ENCODE measurements around the gene SCN9A.

DNA sequence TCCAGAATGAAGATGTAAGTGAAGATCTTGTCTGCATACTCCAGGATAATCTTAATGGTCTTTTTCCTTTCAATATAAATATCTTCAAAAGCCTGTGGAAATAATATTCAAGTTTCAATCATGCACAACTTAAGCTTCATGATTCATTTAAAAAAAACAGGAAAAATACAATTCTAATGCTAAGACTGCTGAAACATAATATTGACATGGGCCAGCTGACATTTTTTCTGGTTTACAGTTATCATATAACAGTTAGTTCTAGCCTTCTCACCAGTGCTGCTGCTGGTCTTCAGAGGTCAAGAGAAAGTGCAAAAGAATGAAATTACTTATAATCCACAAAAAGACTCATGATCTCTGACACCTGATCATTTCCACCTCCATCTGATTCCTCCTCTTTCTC is 137.6 kb downstream of the SCN9A start:
- TF ChIP-seq, protein P1, sequence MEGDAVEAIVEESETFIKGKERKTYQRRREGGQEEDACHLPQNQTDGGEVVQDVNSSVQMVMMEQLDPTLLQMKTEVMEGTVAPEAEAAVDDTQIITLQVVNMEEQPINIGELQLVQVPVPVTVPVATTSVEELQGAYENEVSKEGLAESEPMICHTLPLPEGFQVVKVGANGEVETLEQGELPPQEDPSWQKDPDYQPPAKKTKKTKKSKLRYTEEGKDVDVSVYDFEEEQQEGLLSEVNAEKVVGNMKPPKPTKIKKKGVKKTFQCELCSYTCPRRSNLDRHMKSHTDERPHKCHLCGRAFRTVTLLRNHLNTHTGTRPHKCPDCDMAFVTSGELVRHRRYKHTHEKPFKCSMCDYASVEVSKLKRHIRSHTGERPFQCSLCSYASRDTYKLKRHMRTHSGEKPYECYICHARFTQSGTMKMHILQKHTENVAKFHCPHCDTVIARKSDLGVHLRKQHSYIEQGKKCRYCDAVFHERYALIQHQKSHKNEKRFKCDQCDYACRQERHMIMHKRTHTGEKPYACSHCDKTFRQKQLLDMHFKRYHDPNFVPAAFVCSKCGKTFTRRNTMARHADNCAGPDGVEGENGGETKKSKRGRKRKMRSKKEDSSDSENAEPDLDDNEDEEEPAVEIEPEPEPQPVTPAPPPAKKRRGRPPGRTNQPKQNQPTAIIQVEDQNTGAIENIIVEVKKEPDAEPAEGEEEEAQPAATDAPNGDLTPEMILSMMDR (conservative IDR thresholded peaks at IDR 0.05; ENCODE audit: low read depth, low read length) = no peak
- TF ChIP-seq RCOR1 (IDR thresholded peaks at IDR 0.05; ENCODE audit: insufficient replicate concordance, low read length) = no peak
- TF ChIP-seq FOS (IDR thresholded peaks at IDR 0.05; ENCODE audit: low read depth, low read length) = no peak
- TF ChIP-seq POLR2A (IDR thresholded peaks at IDR 0.05; ENCODE audit: low read depth, low read length) = no peak
